Measurements from ENCODE around the gene IQGAP2. TPM values are rescaled to one million over a fixed set of nuclear protein-coding genes. Genes with fewer than 3 reads are reported as not detected.

IQGAP2 gene
- total and polyA plus RNA-seq, 9 of the 15 experiments (the other 6 are each of a cell fraction or from before 2014, with no cell fraction given) = 8.7 to 23.2 (median 17.4) TPM

DNA sequence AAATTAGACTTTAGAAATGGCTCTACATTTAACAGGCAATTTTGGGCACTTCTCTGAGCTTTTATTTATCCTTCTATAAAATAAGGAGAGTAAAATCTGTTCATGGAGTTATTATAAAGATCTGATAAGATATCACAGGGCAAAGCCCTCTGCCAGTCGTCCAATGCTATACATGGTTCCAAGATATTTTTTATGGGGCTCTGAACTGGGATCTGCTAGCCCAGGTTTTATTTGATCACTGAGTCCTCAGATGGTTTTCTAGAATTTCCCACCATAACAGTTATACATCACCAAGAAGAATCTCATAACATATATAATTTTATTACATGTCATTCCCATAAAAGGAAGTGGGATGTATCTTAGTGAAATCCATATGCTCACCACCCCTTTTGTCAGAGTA, 23.2 kb upstream of the IQGAP2 start (continued):
- TF ChIP-seq, protein P1, sequence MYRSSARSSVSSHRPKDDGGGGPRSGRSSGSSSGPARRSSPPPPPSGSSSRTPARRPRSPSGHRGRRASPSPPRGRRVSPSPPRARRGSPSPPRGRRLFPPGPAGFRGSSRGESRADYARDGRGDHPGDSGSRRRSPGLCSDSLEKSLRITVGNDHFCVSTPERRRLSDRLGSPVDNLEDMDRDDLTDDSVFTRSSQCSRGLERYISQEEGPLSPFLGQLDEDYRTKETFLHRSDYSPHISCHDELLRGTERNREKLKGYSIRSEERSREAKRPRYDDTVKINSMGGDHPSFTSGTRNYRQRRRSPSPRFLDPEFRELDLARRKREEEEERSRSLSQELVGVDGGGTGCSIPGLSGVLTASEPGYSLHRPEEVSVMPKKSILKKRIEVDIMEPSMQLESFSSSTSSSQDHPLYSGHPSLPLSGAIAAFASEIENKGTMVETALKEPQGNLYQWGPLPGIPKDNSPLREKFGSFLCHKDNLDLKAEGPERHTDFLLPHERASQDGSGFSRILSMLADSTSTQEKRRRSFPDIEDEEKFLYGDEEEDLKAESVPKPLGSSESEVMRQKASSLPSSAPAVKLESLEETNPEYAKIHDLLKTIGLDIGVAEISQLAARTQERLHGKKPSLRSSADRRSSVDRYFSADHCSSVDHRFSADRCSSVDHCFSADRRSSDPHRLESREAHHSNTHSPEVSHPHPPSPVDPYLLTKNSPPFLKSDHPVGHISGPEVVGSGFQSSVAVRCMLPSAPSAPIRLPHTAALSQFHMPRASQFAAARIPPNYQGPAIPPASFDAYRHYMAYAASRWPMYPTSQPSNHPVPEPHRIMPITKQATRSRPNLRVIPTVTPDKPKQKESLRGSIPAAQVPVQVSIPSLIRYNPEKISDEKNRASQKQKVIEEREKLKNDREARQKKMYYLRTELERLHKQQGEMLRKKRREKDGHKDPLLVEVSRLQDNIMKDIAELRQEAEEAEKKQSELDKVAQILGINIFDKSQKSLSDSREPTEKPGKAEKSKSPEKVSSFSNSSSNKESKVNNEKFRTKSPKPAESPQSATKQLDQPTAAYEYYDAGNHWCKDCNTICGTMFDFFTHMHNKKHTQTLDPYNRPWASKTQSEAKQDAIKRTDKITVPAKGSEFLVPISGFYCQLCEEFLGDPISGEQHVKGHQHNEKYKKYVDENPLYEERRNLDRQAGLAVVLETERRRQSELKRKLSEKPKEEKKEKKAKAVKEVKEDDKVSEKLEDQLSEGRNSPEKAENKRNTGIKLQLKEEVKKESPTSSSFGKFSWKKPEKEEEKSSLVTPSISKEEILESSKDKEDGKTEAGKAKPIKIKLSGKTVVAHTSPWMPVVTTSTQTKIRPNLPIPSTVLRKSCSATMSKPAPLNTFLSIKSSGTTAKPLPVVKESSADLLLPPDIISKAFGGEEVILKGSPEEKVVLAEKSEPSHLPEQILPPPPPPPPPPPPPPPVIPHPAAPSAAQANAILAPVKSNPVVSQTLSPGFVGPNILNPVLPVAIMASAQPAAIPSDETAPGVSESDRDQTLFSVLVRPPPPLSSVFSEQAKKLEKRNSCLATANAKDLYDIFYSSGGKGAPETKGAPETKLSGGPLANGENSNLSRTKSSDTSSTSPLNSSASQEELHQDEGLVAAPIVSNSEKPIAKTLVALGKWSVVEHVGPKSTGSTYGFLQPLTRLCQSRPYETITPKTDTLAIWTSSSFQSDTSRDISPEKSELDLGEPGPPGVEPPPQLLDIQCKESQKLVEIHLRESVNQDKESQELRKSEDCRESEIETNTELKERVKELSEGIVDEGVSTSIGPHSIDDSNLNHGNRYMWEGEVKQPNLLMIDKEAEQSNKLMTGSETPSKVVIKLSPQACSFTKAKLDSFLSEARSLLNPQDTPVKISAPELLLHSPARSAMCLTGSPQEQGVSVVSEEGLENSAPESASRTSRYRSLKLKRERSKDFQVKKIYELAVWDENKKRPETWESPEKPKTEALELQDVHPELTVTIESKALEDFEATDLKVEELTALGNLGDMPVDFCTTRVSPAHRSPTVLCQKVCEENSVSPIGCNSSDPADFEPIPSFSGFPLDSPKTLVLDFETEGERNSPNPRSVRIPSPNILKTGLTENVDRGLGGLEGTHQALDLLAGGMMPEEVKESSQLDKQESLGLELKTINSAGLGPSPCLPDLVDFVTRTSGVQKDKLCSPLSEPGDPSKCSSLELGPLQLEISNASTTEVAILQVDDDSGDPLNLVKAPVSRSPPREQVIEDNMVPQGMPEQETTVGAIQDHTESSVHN (IDR thresholded peaks at IDR 0.05; ENCODE audit: borderline replicate concordance in 1 of 2, low read depth in 1 of 2) = no peak
- TF ChIP-seq SMARCA4 (IDR thresholded peaks at IDR 0.05) = no peak
- TF ChIP-seq XRCC3 (IDR thresholded peaks at IDR 0.05) = no peak
- no peak for TF ChIP-seq CCAR2 (IDR thresholded peaks at IDR 0.05; ENCODE audit: low read depth, low read length)
- TF ChIP-seq MTA1 (IDR thresholded peaks at IDR 0.05; ENCODE audit: borderline replicate concordance) = no peak
